Measurements from ENCODE around the gene KLF13. TPM values are rescaled to one million over a fixed set of nuclear protein-coding genes. Genes with fewer than 3 reads are reported as not detected.

The KLF13 gene
- total and polyA plus RNA-seq, 4 donors: 27.2 to 58.7 (median 33.6) TPM

- Histone ChIP-seq H3K9me3 (ENCODE audit: control insufficient read depth, low read length) (no peaks in the 10 kb centered on the region), H3K4me3 (ENCODE audit: low read length in 2 of 2) (no peak overlapping the region), H3K36me3 (ENCODE audit: control insufficient read depth in 1 of 2, insufficient read depth in 2 of 2, low read length in 1 of 2) (no peaks in the 10 kb centered on the region), H3K27ac (ENCODE audit: low read depth in 1 of 2, low read length in 2 of 2) (no peak overlapping the region), H3K27me3 (ENCODE audit: control insufficient read depth in 1 of 2, insufficient read depth in 2 of 2, low read length in 1 of 2) (no peaks in the 10 kb centered on the region), H3K4me1 (ENCODE audit: control insufficient read depth in 1 of 2, insufficient read depth in 2 of 2, low read length in 2 of 2) (peaks cover 0 to 3% of the 10 kb centered on the region in 2 donors)
- no peak for ATAC-seq (ENCODE audit: low FRiP score)
- intact Hi-C loops (cut with DNase I): no loop called here
- no peak for DNase-seq
- WGBS, 2 donors: 66 to 67% methylated on average over 5 of the region's 5 CpGs
Measured at GRCh38 chr15:31362886-31363285, 36.3 kb downstream of the KLF13 start.

DNA sequence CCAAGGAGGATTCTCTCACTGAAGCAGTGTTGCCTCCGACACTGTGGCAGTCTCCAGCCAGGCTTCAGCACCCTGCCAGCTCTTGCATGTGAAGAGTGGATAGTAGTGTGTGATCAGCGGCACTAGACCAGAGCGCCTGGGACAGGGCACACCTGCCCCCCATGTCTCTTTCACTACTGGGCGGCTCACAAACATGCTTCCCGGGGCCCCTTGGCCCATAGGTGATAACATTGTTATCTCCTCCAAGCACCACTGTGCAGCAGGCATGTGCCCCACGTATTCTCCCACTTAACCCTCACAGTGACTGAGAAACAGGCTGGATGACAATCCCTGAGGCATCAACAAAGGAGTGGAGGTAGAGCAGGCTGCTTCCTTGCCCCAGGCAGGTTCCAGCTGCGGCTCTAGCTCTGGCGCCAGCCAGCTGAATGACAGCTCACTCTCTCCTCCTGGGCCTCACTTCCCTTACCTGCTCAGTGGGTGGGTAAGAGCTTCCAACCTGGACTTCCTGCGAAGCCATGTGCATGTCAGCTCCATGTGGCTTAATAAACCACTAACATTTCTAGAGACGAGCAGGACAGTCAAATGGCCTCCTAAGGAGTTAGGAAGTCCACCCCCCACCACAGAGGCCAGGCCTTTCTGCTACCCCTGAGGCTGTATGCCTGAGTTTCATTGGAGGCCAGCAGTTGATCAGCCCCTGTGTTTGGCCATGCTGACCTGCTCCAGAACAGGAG is 37.8 kb downstream of the KLF13 start:
- H3K4me3 ChIP-seq (ENCODE audit: low read length in 2 of 2): no peak overlapping the region
- no peak overlapping the region for H3K27ac ChIP-seq (ENCODE audit: low read depth in 1 of 2, low read length in 2 of 2)
- ATAC-seq (ENCODE audit: low FRiP score) (no peak), DNase-seq (no peak)
- H3K9me3 ChIP-seq (ENCODE audit: control insufficient read depth, low read length): no peaks in the 10 kb centered on the region
- intact Hi-C loops (cut with DNase I): loop anchor here in 1 of 2 donors (5.0 kb wide), 1 partner anchor 37 kb away; the partner anchor contains the start of gene KLF13
- H3K36me3 ChIP-seq (ENCODE audit: control insufficient read depth in 1 of 2, insufficient read depth in 2 of 2, low read length in 1 of 2): no peaks in the 10 kb centered on the region
- 81 to 84% methylated on average over 10 of the region's 10 CpGs for WGBS, 2 donors
- no peaks in the 10 kb centered on the region for H3K27me3 ChIP-seq (ENCODE audit: control insufficient read depth in 1 of 2, insufficient read depth in 2 of 2, low read length in 1 of 2)
- peaks cover 0 to 3% of the 10 kb centered on the region in 2 donors for H3K4me1 ChIP-seq (ENCODE audit: control insufficient read depth in 1 of 2, insufficient read depth in 2 of 2, low read length in 2 of 2)

DNA sequence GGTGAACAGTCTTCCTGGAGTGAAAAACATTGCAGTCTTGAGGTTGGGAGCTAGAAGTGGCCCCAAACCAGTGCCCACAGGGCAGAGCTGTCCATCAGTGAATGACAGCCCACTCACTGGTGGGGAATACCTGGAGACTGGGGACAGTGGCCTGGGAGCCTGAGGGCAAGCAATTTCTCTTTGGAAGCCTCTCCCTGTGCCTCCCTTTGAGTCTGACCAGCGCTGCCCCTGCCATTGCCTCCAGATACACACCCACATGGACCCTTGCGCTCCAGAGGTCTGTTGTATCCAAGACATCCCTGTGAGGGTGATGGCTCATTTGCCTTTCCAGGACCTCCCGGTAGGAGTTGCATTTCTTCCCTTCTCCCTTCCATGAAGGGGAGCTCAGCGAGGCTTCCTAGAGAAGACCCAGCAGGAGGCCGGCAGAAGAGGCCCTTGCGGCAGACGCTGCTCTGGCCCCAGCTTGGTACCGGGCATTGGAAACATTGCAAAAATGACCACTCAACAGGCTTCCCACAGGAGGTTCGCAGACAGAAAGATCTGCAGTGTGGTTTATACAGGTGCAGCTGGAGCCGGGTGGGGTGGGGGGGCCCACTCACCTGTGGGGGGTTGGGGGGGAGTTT is 38.5 kb downstream of the KLF13 start:
- Histone ChIP-seq H3K27ac (ENCODE audit: low read depth in 1 of 2, low read length in 2 of 2) (peak overlapping the region in 1 of 2 donors; percentile 80), H3K4me3 (ENCODE audit: low read length in 2 of 2) (no peak overlapping the region), H3K4me1 (ENCODE audit: control insufficient read depth in 1 of 2, insufficient read depth in 2 of 2, low read length in 2 of 2) (peaks cover 0 to 3% of the 10 kb centered on the region in 2 donors), H3K36me3 (ENCODE audit: control insufficient read depth in 1 of 2, insufficient read depth in 2 of 2, low read length in 1 of 2) (no peaks in the 10 kb centered on the region), H3K9me3 (ENCODE audit: control insufficient read depth, low read length) (no peaks in the 10 kb centered on the region), H3K27me3 (ENCODE audit: control insufficient read depth in 1 of 2, insufficient read depth in 2 of 2, low read length in 1 of 2) (no peaks in the 10 kb centered on the region)
- intact Hi-C loops (cut with DNase I): loop anchor here in 1 of 2 donors (5.0 kb wide), 1 partner anchor 38 kb away; the partner anchor contains the start of gene KLF13
- WGBS, 2 donors: 64 to 75% methylated on average over 10 of the region's 10 CpGs
- DNase-seq (no peak), ATAC-seq (ENCODE audit: low FRiP score) (no peak)

DNA sequence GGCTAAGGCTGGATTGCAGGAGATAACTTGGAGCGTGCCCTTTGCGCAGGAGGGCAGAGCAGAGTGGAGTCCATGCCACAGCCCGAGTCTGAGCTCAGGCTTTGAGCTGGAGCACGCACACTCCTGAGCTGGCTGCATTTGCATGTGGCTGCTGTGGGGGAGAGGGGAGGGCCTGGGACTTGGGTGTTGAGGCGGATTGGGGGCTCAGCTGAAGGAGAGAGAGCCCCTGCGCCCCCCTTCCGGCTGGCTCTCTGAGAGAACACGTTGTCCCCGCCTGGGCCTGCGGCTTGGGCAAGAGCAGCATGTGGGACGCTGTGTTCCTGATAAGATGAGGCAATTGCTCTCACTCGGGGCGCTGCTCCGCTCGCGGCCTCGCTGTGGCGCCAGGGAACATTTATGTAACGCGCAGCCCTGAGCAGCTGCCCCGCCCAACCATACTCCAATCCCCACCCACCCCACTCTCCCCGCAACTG is 39.1 kb downstream of the KLF13 start:
- H3K4me3 ChIP-seq (ENCODE audit: low read length in 2 of 2): no peak overlapping the region
- peak overlapping the region in 1 of 2 donors; percentile 80 for H3K27ac ChIP-seq (ENCODE audit: low read depth in 1 of 2, low read length in 2 of 2)
- H3K36me3 ChIP-seq (ENCODE audit: control insufficient read depth in 1 of 2, insufficient read depth in 2 of 2, low read length in 1 of 2): no peaks in the 10 kb centered on the region
- no peaks in the 10 kb centered on the region for H3K27me3 ChIP-seq (ENCODE audit: control insufficient read depth in 1 of 2, insufficient read depth in 2 of 2, low read length in 1 of 2)
- no peaks in the 10 kb centered on the region for H3K9me3 ChIP-seq (ENCODE audit: control insufficient read depth, low read length)
- ATAC-seq (ENCODE audit: low FRiP score) (peak; percentile 94), DNase-seq (peak; percentile 90 to 91)
- WGBS, 2 donors: 1 to 2% methylated on average over 22 of the region's 22 CpGs
- peaks cover 0 to 3% of the 10 kb centered on the region in 2 donors for H3K4me1 ChIP-seq (ENCODE audit: control insufficient read depth in 1 of 2, insufficient read depth in 2 of 2, low read length in 2 of 2)
- intact Hi-C loops (cut with DNase I): loop anchor here in 1 of 2 donors (1.0 to 5.0 kb wide), 2 partner anchors 38 to 70 kb away; partner anchors contain the start of gene KLF13

GRCh38 chr15:31366169-31366734 is 39.6 kb downstream of the KLF13 start:
- Histone ChIP-seq H3K36me3 (ENCODE audit: control insufficient read depth in 1 of 2, insufficient read depth in 2 of 2, low read length in 1 of 2) (no peaks in the 10 kb centered on the region), H3K27me3 (ENCODE audit: control insufficient read depth in 1 of 2, insufficient read depth in 2 of 2, low read length in 1 of 2) (no peaks in the 10 kb centered on the region), H3K9me3 (ENCODE audit: control insufficient read depth, low read length) (no peaks in the 10 kb centered on the region), H3K4me1 (ENCODE audit: control insufficient read depth in 1 of 2, insufficient read depth in 2 of 2, low read length in 2 of 2) (peaks cover 0 to 3% of the 10 kb centered on the region in 2 donors), H3K27ac (ENCODE audit: low read depth in 1 of 2, low read length in 2 of 2) (peak overlapping the region in 1 of 2 donors; percentile 13), H3K4me3 (ENCODE audit: low read length in 2 of 2) (no peak overlapping the region)
- DNase-seq (no peak), ATAC-seq (ENCODE audit: low FRiP score) (peak; percentile 71)
- intact Hi-C loops (cut with DNase I): loop anchor here in 1 of 2 donors (1.0 to 5.0 kb wide), 2 partner anchors 39 to 69 kb away; partner anchors contain the start of gene KLF13
- 51% methylated on average over 7 of the region's 7 CpGs for WGBS, 2 donors

DNA sequence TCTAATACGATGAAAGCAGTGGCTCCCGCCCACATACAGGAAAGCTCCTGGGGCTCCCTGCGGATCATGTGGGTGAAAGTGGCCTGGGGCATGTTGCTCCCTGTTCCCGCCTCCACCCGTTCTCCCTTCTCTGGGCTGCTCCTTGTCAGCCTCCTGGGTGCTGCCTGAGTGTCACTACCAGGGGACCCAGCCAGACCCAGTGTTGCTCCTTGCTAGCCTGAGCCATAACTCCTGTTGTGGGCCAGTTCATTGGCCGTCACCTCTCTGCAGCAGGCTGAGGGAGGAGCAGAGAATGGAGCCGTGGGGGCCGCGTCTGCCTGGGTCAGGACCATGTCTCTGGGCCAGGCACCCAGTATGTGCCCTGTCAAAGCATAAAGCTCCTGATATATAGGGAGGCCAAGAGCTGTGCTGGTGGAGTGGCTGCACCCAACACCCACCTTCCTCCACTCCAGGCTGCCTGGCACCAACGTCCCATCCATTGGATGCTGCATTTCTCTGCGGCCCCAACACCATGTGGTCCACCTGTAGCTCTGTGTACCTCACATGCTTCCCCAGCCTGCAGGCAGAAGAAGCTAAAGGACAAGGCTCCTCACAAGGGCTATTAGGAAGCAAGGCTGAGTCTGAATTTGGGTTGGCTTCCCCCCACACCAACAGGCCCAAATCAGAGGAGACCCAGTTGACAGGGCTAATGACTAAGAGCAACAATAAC is 40.5 kb downstream of the KLF13 start:
- Histone ChIP-seq H3K4me1 (ENCODE audit: control insufficient read depth in 1 of 2, insufficient read depth in 2 of 2, low read length in 2 of 2) (peaks cover 0 to 3% of the 10 kb centered on the region in 2 donors), H3K27me3 (ENCODE audit: control insufficient read depth in 1 of 2, insufficient read depth in 2 of 2, low read length in 1 of 2) (no peaks in the 10 kb centered on the region), H3K9me3 (ENCODE audit: control insufficient read depth, low read length) (no peaks in the 10 kb centered on the region), H3K36me3 (ENCODE audit: control insufficient read depth in 1 of 2, insufficient read depth in 2 of 2, low read length in 1 of 2) (no peaks in the 10 kb centered on the region), H3K4me3 (ENCODE audit: low read length in 2 of 2) (no peak overlapping the region), H3K27ac (ENCODE audit: low read depth in 1 of 2, low read length in 2 of 2) (peak overlapping the region in 1 of 2 donors; percentile 16)
- intact Hi-C loops (cut with DNase I): loop anchor here in 1 of 2 donors (5.0 kb wide), 1 partner anchor 40 kb away; the partner anchor contains the start of gene KLF13
- WGBS, 2 donors: 78 to 79% methylated on average over 11 of the region's 11 CpGs
- no peak for DNase-seq
- no peak for ATAC-seq (ENCODE audit: low FRiP score)

DNA sequence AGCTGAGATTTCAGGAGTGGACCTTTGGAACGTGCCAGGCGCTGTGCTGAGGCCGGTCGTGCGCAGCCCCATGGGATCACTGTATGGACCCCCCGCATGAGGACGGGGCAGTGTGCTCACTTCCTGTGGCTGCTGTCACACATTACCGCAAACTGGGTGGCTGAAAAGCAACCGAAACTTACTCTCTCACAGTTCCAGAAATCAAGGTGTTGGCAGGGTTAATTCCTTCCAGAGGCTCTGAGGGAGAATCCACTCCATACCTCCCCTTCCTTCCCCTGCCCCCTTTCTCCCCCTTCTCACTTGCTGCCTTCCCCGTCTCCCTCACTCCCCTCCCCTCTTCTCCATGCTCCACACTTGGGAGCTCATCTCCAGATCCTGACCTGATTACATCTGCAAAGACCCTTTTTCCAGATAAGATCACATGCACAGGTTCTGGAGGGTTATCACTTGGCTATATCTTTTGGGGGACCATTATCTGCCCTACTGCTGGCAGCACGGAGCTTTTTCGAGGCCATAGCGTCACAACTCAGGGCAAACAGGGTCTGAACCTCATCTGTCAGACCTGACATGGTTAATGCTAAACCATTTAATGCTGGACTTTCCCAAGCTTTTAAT is 41.2 kb downstream of the KLF13 start:
- Histone ChIP-seq H3K36me3 (ENCODE audit: control insufficient read depth in 1 of 2, insufficient read depth in 2 of 2, low read length in 1 of 2) (no peaks in the 10 kb centered on the region), H3K9me3 (ENCODE audit: control insufficient read depth, low read length) (no peaks in the 10 kb centered on the region), H3K27me3 (ENCODE audit: control insufficient read depth in 1 of 2, insufficient read depth in 2 of 2, low read length in 1 of 2) (no peaks in the 10 kb centered on the region), H3K4me3 (ENCODE audit: low read length in 2 of 2) (no peak overlapping the region), H3K27ac (ENCODE audit: low read depth in 1 of 2, low read length in 2 of 2) (no peak overlapping the region), H3K4me1 (ENCODE audit: control insufficient read depth in 1 of 2, insufficient read depth in 2 of 2, low read length in 2 of 2) (peaks cover 0 to 3% of the 10 kb centered on the region in 2 donors)
- WGBS, 2 donors: 81 to 87% methylated on average over 13 of the region's 13 CpGs
- DNase-seq (no peak), ATAC-seq (ENCODE audit: low FRiP score) (no peak)
- intact Hi-C loops (cut with DNase I): loop anchor here in 1 of 2 donors (2.0 to 5.0 kb wide), 2 partner anchors 41 to 121 kb away; partner anchors contain the start of gene KLF13

DNA sequence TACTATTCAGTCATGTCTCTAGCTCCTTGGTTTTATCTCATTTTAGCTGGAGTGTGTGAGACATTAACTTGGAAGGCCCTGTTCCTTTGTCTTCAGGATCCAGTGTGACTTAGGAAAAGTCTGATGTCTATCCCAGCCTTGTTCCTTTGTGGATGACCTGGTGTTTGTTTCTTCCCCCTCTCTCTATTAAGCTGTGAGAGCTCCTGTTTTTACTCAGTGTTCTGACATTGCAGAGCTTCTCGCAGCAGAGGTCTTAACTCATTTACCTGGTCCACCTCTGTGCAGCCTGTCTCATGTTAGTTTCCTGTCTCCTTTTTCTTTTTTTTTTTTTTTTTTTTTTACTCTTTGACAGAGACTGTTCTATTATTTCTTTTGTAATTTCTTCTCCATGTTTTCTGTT is 43.1 kb downstream of the KLF13 start:
- DNase-seq: no peak
- H3K27ac ChIP-seq (ENCODE audit: low read depth in 1 of 2, low read length in 2 of 2): no peak overlapping the region
- H3K9me3 ChIP-seq (ENCODE audit: control insufficient read depth, low read length): no peaks in the 10 kb centered on the region
- peaks cover 0 to 3% of the 10 kb centered on the region in 2 donors for H3K4me1 ChIP-seq (ENCODE audit: control insufficient read depth in 1 of 2, insufficient read depth in 2 of 2, low read length in 2 of 2)
- ATAC-seq (ENCODE audit: low FRiP score): no peak
- 99 to 100% methylated on average over 1 of the region's 1 CpG for whole genome bisulfite sequencing, 2 donors
- no peaks in the 10 kb centered on the region for H3K36me3 ChIP-seq (ENCODE audit: control insufficient read depth in 1 of 2, insufficient read depth in 2 of 2, low read length in 1 of 2)
- H3K4me3 ChIP-seq (ENCODE audit: low read length in 2 of 2): no peak overlapping the region
- H3K27me3 ChIP-seq (ENCODE audit: control insufficient read depth in 1 of 2, insufficient read depth in 2 of 2, low read length in 1 of 2): no peaks in the 10 kb centered on the region
- intact Hi-C loops (cut with DNase I): loop anchor here in 1 of 2 donors (2.0 to 5.0 kb wide), 2 partner anchors 42 to 119 kb away; partner anchors contain the start of gene KLF13
